Right lobe of liver (tissue), 6 donors: Measurements from ENCODE around the gene CA5A. TPM values are rescaled to one million over a fixed set of nuclear protein-coding genes. Genes with fewer than 3 reads are reported as not detected.
A peak's percentile ranks its signal among the peaks of the same experiment; 100 is the strongest.
"Not testable (repeated sequence)": the region's sequence is repeated elsewhere in the genome, so short reads cannot be mapped to it uniquely, and the experiment has no call there.

Experiments used
- ATAC-seq, 4 donors: fragments of 200-7000 bp; cut with Tn5 transposase; one replicate each; pipeline ENCODE4 v1.9.1; 2020; ENCODE audit warnings: mild to moderate bottlenecking in 4 of 4, moderate library complexity in 4 of 4
- DNase-seq, 3 donors: peaks; one replicate each; pipeline ENCODE4 v3.0.0-alpha.2; 2020
- H3K27ac ChIP-seq, 3 donors: fragments of 200-600 bp; one replicate each; pipeline ENCODE4 v1.8.0; 2022
- H3K27me3 ChIP-seq, 2 donors: fragments of 200-600 bp; one replicate each; pipeline ENCODE4 v1.8.0; 2022
- H3K36me3 ChIP-seq, 4 donors: fragments of 200-600 bp; sonication (generic) in 1 of 4; one replicate each; pipeline versions ENCODE4 v1.5.1 to v1.8.0; 2017 to 2022; ENCODE audit warnings: control low read depth in 1 of 4
- H3K4me1 ChIP-seq, 4 donors: fragments of 200-600 bp; sonication (generic) in 1 of 4; one replicate each; pipeline versions ENCODE4 v1.5.1 to v1.8.0; 2017 to 2022; ENCODE audit warnings: control low read depth in 1 of 4
- H3K4me3 ChIP-seq, 3 donors: fragments of 200-600 bp; one replicate each; pipeline ENCODE4 v1.8.0; 2022
- H3K9me3 ChIP-seq, 4 donors: fragments of 200-600 bp; sonication (generic) in 1 of 4; one replicate each; pipeline versions ENCODE4 v1.5.1 to v1.8.0; 2017 to 2022; ENCODE audit warnings: control low read depth in 1 of 4
- POLR2A ChIP-seq: fragments of 450-650 bp; IDR thresholded peaks from one replicate; pipeline ENCODE4 v1.6.1; 2017; ENCODE audit warnings: antibody characterized with exemption, mild to moderate bottlenecking
- whole genome bisulfite sequencing: methylation state at CpG from one replicate; pipeline ENCODE4 v1.1.6; 2018; ENCODE audit warnings: low coverage, low lambda C conversion rate; ENCODE audit not compliant: insufficient coverage; ENCODE audit errors: missing lambda C conversion rate; 5-methylcytosine and 5-hydroxymethylcytosine counted together
- intact Hi-C, 2 donors: fragments of 100-400 bp; cut with DNase I; formaldehyde crosslinking; loops; one replicate each; pipeline versions ENCODE4 v1.11.2 to v1.14.1; 2022
- total RNA-seq, 6 experiments: library from RNA; depleted of rRNA in 2 of 6; stranded (reverse); fragments of >200 nt in 2 of 6; fragmentation: NEBNext Ultra II Directional in 3 of 6; extraction: Animal tissue kit (Norgen Biotek cat#: 25700) in 3 of 6; gene quantifications; one replicate each; pipeline versions ENCODE4 v1.1.0 to v1.2.4, GENCODE V29; 2016 to 2023
- TF ChIP-seq, protein P1 (sequence below), 4 donors: fragments of 200-600 bp in 3 of 4; fragments of 450-650 bp in 1 of 4; IDR thresholded peaks; one replicate each; pipeline versions ENCODE4 v1.5.1 to v1.8.0; 2016 to 2022; ENCODE audit warnings: antibody characterized with exemption in 4 of 4, mild to moderate bottlenecking in 2 of 4
- donor health status: DM: no; HTN: yes; CAD: no.
- donor health status: DM: no; HTN: no; CAD: no.
- donor health status: DM: no; HTN: no; CAD: no.
- donor health status: DM: no; HTN: yes; CAD: no.
- donor health status: DM: no; HTN: yes; CAD: no.

CA5A gene
- total RNA-seq, 6 experiments from 2014 or later: 26.5 to 59.6 (median 30.2) TPM

DNA sequence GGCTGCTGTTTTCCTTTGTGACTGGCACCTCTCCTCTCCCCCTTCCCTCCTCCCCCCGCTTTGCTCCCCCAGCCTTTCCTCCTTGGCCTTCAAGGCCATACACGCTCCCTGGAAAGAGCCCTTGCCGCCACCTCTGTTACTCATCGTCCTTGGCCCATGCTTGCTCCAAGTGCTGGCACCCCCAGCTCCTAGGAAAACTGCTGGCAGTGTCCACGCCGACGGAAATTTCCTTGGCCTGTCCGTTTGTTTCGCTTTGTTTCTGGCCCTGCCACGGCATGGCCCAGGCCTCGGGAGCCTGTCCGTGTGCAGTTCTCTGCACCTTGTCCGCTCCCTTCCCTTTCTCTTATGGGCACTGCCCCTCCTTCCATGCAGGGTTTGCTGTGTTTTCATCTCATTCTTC, 18.0 kb downstream of the CA5A start:
- 76% methylated on average over 3 of the region's 13 CpGs for WGBS
- DNase-seq (no peak), ATAC-seq (no peak)

DNA sequence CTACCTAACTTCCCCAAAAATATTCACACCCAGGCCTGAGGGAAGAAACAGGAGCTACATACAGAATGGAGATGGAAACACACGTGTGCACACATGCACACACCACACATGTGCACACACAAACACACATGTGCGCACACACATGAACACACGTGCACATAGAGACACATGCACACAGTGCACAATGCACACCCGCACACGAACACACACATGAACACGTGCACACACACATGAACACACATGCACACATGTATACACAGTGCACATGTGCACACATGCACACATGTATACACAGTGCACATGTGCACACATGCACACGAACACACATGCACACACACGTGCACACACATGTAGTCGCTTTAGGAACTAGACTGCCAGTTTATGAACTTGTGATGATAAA, 18.8 kb downstream of the CA5A start:
- intact Hi-C loops: no loop called here
- DNase-seq (no peak), ATAC-seq (no peak)
- 82% methylated on average over 8 of the region's 9 CpGs for WGBS
- H3K27ac ChIP-seq: no peak overlapping the region
- TF ChIP-seq POLR2A: no peak
- TF ChIP-seq, protein P1, sequence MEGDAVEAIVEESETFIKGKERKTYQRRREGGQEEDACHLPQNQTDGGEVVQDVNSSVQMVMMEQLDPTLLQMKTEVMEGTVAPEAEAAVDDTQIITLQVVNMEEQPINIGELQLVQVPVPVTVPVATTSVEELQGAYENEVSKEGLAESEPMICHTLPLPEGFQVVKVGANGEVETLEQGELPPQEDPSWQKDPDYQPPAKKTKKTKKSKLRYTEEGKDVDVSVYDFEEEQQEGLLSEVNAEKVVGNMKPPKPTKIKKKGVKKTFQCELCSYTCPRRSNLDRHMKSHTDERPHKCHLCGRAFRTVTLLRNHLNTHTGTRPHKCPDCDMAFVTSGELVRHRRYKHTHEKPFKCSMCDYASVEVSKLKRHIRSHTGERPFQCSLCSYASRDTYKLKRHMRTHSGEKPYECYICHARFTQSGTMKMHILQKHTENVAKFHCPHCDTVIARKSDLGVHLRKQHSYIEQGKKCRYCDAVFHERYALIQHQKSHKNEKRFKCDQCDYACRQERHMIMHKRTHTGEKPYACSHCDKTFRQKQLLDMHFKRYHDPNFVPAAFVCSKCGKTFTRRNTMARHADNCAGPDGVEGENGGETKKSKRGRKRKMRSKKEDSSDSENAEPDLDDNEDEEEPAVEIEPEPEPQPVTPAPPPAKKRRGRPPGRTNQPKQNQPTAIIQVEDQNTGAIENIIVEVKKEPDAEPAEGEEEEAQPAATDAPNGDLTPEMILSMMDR (IDR thresholded peaks at IDR 0.05): no peak
- H3K4me3 ChIP-seq: no peak overlapping the region
- peaks cover 0 to 5% (median 3%) of the 10 kb centered on the region in 4 donors for H3K4me1 ChIP-seq
- no peaks in the 10 kb centered on the region for H3K36me3 ChIP-seq
- H3K27me3 ChIP-seq: no peaks in the 10 kb centered on the region
- H3K9me3 ChIP-seq: no peaks in the 10 kb centered on the region

More for the DNA sequence above, 18.0 kb downstream of the CA5A start:
- Histone ChIP-seq H3K27me3 (no peaks in the 10 kb centered on the region), H3K4me3 (no peak overlapping the region), H3K4me1 (peaks cover 0 to 13% (median 10%) of the 10 kb centered on the region in 4 donors), H3K36me3 (no peaks in the 10 kb centered on the region), H3K27ac (no peak overlapping the region), H3K9me3 (no peaks in the 10 kb centered on the region)
- TF ChIP-seq, protein P1 (IDR thresholded peaks at IDR 0.05): no peak
- TF ChIP-seq POLR2A: no peak
- intact Hi-C loops: no loop called here

DNA sequence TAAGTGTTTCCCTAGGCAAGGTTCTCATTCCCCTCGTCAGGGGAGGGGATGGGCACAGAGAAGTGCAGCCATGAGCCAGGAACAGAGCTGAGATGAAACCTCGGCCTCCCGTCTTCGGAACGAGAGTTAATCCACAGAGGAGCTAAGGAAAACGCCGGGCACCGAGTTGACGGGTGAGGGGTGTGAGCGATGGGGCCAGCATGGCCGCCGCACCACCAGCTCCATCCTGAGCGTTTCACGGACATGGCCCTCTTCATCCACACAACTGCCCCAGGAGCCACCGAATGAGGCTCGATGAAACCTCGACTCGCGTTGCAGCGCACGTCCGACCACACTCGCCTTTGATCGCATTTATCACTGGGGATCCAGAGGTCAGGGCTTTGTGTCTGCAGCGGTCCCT, 21.5 kb downstream of the CA5A start:
- DNase-seq (no peak), ATAC-seq (no peak)
- H3K9me3 ChIP-seq: no peaks in the 10 kb centered on the region
- no peaks in the 10 kb centered on the region for H3K4me1 ChIP-seq
- peaks cover 0 to 2% (median 0%) of the 10 kb centered on the region in 4 donors for H3K36me3 ChIP-seq
- no peak overlapping the region for H3K4me3 ChIP-seq
- 100% methylated on average over 1 of the region's 25 CpGs for WGBS
- no peak overlapping the region for H3K27ac ChIP-seq
- intact Hi-C loops: no loop called here
- no peaks in the 10 kb centered on the region for H3K27me3 ChIP-seq
- no peak for TF ChIP-seq POLR2A
- TF ChIP-seq, protein P1 (IDR thresholded peaks at IDR 0.05): no peak

DNA sequence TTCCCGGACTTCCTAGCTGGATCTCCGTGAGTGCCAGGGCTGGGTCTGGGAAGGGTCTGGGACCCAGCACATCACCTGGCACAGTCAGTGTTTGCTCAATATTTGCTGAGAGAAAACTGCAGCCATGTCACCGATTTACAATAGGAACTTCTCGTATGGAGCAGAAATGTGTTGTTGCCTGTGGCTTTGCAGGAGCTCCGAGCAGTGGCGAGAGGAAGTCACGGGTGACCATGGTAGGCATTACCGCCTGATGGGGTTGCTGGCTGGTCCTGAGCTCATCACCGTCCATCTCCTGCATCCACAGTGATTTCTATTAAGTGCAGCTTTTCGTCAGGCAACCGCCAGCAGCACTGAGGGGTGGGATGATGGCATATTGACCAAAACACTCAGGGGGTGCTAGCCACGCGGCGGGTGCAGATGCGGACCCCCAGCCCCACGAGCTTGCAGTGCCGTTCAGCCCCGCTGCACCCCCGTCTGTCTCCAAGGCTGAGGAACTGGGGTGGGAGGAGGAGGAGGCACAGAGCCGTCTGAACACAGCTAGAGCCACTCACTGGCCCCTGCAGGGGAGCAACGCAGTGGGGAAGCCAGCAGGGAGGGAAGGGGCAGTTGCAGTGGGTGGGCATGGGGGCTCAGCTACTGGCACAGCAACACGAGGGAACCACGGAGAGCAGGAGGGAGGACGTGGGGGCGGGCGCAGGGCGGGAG, 22.2 kb downstream of the CA5A start:
- H3K4me3 ChIP-seq, ATAC-seq, H3K27me3 ChIP-seq, H3K36me3 ChIP-seq, H3K9me3 ChIP-seq, H3K27ac ChIP-seq, intact Hi-C loops, H3K4me1 ChIP-seq, DNase-seq: not testable (repeated sequence)
- WGBS: 67% methylated on average over 7 of the region's 27 CpGs

DNA sequence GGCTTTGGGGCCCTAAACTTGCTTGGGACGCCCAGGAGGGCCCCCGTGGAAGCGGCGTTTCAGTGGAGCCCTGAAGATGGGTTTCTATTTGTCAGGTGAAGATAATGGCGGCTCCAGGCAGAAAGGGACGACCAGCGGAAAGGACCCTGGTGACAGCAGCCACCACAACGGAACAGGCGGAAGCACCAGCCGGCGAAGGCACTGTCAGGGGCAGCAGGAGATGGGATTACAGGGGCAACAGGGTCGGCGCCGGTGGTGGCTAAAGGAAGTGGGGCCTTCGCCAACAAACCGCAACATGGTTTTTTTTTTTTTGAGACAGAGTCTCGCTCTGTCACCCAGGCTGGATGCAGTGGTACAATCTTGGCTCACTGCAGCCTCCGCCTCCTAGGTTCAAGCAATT, 23.6 kb downstream of the CA5A start:
- H3K4me3 ChIP-seq, H3K36me3 ChIP-seq, H3K9me3 ChIP-seq, H3K27me3 ChIP-seq, ATAC-seq, DNase-seq, H3K4me1 ChIP-seq, H3K27ac ChIP-seq, intact Hi-C loops: not testable (repeated sequence)
- whole genome bisulfite sequencing: 82% methylated on average over 8 of the region's 18 CpGs

DNA sequence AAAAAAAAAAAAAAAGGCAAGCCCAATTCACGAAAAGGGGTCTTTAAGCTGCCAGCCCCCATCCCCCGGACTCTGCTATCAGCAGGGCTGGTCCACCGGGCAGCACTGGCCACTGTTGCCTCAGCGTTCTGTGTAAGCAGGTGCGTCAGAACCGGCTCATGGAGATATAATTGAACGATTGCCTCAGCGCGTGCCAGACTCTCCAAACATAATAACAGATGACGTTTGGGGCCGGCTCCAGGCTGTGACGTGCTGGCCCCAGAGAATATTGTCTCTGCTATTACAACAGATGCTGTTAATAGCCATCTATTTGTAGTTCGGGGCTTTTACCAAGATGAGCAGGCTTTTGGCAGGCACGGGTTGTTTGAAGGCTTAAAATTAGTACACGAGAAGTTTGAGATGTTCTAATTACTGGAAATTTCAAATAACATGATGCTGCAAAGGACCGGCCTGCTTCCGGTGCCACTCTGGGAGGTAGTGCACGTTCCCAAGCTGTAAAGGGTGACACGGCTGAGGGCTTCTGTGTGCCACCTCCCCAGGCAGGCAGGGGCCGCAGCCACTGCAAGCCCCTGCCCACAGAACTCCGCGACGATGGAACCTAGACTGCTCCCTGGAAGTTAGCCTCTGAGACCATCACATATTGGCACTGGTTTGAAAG, 25.1 kb downstream of the CA5A start:
- peak overlapping the region in 2 of 3 donors; percentile 50 to 76 for H3K27ac ChIP-seq
- H3K9me3 ChIP-seq, H3K36me3 ChIP-seq, H3K27me3 ChIP-seq, intact Hi-C loops, H3K4me3 ChIP-seq, H3K4me1 ChIP-seq: not testable (repeated sequence)
- DNase-seq: peak; percentile 64 to 86 (median 71)
- WGBS: 32% methylated on average over 8 of the region's 23 CpGs
- ATAC-seq: peak; percentile 60 to 88 (median 83)
